ENCODE data around the gene KCTD20. TPM values are rescaled to one million over a fixed set of nuclear protein-coding genes. Genes with fewer than 3 reads are reported as not detected.

KCTD20 gene
- total RNA-seq, 1 experiment from 2014 or later = 46.6 TPM

DNA sequence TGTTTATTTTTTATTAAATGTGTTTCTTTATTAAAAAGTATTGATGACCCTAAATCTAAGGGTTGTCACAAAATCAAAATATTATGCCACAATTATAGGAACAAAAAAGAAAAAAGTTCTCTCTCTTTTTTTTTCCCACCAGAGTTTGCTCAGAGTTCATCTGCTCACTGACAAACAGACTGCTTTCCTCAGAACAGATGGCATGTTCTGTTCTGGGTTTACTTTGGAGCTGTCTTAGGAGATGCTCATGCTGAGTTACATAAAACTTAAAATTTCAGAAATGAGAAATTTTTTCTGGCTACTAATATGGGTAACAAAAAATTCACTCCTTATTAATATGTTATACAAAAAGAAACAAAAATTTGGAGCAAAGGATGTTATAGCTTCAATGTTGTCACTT, 74.2 kb downstream of the KCTD20 start:
- POLR2A ChIA-PET = interaction anchor here (1.6 kb wide), 1 partner anchor 29 kb away, joined by 4 read pairs; no protein-coding TSS in a partner anchor
- H3K4me3 Mint-ChIP-seq (ENCODE audit: unreplicated experiment) = no peak overlapping the region
- H3K36me3 Mint-ChIP-seq (ENCODE audit: insufficient read depth, unreplicated experiment) = peaks cover 26% of the 10 kb centered on the region
- BruUV-seq (replicated peaks) = no TSS peak
- no peaks in the 10 kb centered on the region for H3K27me3 Mint-ChIP-seq (ENCODE audit: insufficient read depth, unreplicated experiment)
- no peak for DNase-seq (ENCODE audit: unreplicated experiment)
- TF ChIP-seq CTCF (IDR thresholded peaks at IDR 0.05; ENCODE audit: unreplicated experiment) = no peak
- no peaks in the 10 kb centered on the region for H3K9me3 Mint-ChIP-seq (ENCODE audit: unreplicated experiment)
- CTCF ChIA-PET = interaction anchor here (0.7 kb wide), 1 partner anchor 339 kb away, joined by 4 read pairs; no protein-coding TSS in a partner anchor
- H3K27ac Mint-ChIP-seq (ENCODE audit: low read depth, unreplicated experiment) = no peak overlapping the region
- H3K4me1 Mint-ChIP-seq (ENCODE audit: insufficient read depth, unreplicated experiment) = no peaks in the 10 kb centered on the region
- intact Hi-C loops (cut with micrococcal nuclease) = no loop called here

DNA sequence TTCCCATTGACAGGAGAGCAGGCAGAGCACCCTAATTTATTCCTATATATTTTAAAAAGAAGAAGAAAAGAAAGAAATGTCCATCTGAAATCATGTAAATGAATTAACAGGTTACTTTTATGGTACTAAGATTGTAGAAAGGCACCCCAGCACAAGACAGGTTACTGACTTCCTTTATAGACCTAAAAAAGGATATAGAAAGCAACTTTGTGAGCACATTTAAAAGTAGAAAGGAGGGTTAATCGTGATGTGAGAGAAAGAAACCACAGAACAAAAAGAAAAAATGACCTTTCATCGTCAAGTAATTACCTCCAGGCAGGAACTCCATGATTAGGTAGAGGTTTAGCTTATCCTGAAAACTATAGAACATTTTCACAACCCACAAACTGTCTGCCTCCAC, 74.6 kb downstream of the KCTD20 start:
- H3K27me3 Mint-ChIP-seq (ENCODE audit: insufficient read depth, unreplicated experiment) = no peaks in the 10 kb centered on the region
- no peak for DNase-seq (ENCODE audit: unreplicated experiment)
- intact Hi-C loops (cut with micrococcal nuclease) = no loop called here
- no peaks in the 10 kb centered on the region for H3K4me1 Mint-ChIP-seq (ENCODE audit: insufficient read depth, unreplicated experiment)
- ChIA-PET CTCF (interaction anchor here (0.7 kb wide), 1 partner anchor 339 kb away, joined by 4 read pairs; no protein-coding TSS in a partner anchor), POLR2A (interaction anchor here (1.6 kb wide), 1 partner anchor 29 kb away, joined by 4 read pairs; no protein-coding TSS in a partner anchor)
- TF ChIP-seq CTCF (IDR thresholded peaks at IDR 0.05; ENCODE audit: unreplicated experiment) = no peak
- H3K27ac Mint-ChIP-seq (ENCODE audit: low read depth, unreplicated experiment) = no peak overlapping the region
- H3K36me3 Mint-ChIP-seq (ENCODE audit: insufficient read depth, unreplicated experiment) = peaks cover 26% of the 10 kb centered on the region
- BruUV-seq (replicated peaks) = no TSS peak
- H3K9me3 Mint-ChIP-seq (ENCODE audit: unreplicated experiment) = no peaks in the 10 kb centered on the region
- no peak overlapping the region for H3K4me3 Mint-ChIP-seq (ENCODE audit: unreplicated experiment)

DNA sequence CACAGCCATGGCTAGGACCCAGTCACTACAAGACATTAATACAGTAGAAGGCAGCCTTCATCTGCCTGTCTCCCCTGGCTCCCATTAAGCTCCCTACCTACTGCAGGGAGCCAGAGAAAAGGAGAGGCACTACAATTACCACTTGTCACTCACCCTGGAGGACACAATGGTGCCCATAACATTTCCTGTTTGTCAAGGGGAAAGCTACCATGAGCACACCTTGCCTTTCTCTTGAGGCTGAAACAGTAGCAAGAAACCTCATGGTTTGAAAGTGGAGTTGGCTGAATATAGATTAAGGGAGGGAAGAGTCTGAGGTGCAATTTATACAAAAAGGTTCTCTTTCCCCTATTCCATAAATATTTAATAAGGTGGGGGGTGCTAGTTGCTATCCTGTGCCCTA, 76.6 kb downstream of the KCTD20 start:
- CTCF ChIA-PET = interaction anchor here (0.7 to 0.8 kb wide), 2 partner anchors 179 to 302 kb away, joined by 3 read pairs; no protein-coding TSS in a partner anchor
- POLR2A ChIA-PET = interaction anchor here (0.9 kb wide), 1 partner anchor 24 kb away, joined by 3 read pairs; no protein-coding TSS in a partner anchor

GRCh38 chr6:36523451-36523850, 80.7 kb downstream of the KCTD20 start:
- H3K27me3 Mint-ChIP-seq (ENCODE audit: insufficient read depth, unreplicated experiment) = no peaks in the 10 kb centered on the region
- ChIA-PET CTCF (no interaction called here), POLR2A (no interaction called here)
- no peak overlapping the region for H3K4me3 Mint-ChIP-seq (ENCODE audit: unreplicated experiment)
- peaks cover 6% of the 10 kb centered on the region for H3K4me1 Mint-ChIP-seq (ENCODE audit: insufficient read depth, unreplicated experiment)
- peak overlapping the region; percentile 75 for H3K27ac Mint-ChIP-seq (ENCODE audit: low read depth, unreplicated experiment)
- no peak for TF ChIP-seq CTCF (IDR thresholded peaks at IDR 0.05; ENCODE audit: unreplicated experiment)
- peaks cover 48% of the 10 kb centered on the region for H3K36me3 Mint-ChIP-seq (ENCODE audit: insufficient read depth, unreplicated experiment)
- intact Hi-C loops (cut with micrococcal nuclease) = no loop called here
- no peak for DNase-seq (ENCODE audit: unreplicated experiment)
- H3K9me3 Mint-ChIP-seq (ENCODE audit: unreplicated experiment) = no peaks in the 10 kb centered on the region
- BruUV-seq (replicated peaks) = no TSS peak

More for the DNA sequence above, 76.6 kb downstream of the KCTD20 start:
- Mint-ChIP-seq H3K9me3 (ENCODE audit: unreplicated experiment) (no peaks in the 10 kb centered on the region), H3K4me1 (ENCODE audit: insufficient read depth, unreplicated experiment) (no peaks in the 10 kb centered on the region), H3K27me3 (ENCODE audit: insufficient read depth, unreplicated experiment) (no peaks in the 10 kb centered on the region), H3K27ac (ENCODE audit: low read depth, unreplicated experiment) (no peak overlapping the region), H3K4me3 (ENCODE audit: unreplicated experiment) (no peak overlapping the region), H3K36me3 (ENCODE audit: insufficient read depth, unreplicated experiment) (peaks cover 32% of the 10 kb centered on the region)
- no TSS peak for BruUV-seq (replicated peaks)
- DNase-seq (ENCODE audit: unreplicated experiment) = no peak
- TF ChIP-seq CTCF (IDR thresholded peaks at IDR 0.05; ENCODE audit: unreplicated experiment) = no peak
- intact Hi-C loops (cut with micrococcal nuclease) = no loop called here

All from MCF 10A (cell line).